Tibial artery (tissue), 4 donors: ENCODE results near the gene AVPI1.
A peak's percentile ranks its signal among the peaks of the same experiment; 100 is the strongest.
"Not testable (repeated sequence)": the region's sequence is repeated elsewhere in the genome, so short reads cannot be mapped to it uniquely, and the experiment has no call there.

Experiments used
- DNase-seq, 2 donors: peaks; one replicate each; pipeline ENCODE4 v3.0.0-alpha.2; 2019
- H3K27ac ChIP-seq, 2 donors: fragments of 200-600 bp; sonication (generic) in 1 of 2; 1 replicate in 1 of 2; 2 replicates in 1 of 2; pipeline ENCODE4 v1.5.1; 2018 to 2019; ENCODE audit warnings: mild to moderate bottlenecking in 1 of 2
- H3K27me3 ChIP-seq, 2 donors: fragments of 200-600 bp; sonication (generic) in 1 of 2; one replicate each; pipeline versions ENCODE4 v1.5.1 to v1.6.0; 2016 to 2019
- H3K36me3 ChIP-seq, 3 donors: fragments of 200-600 bp; sonication (generic) in 2 of 3; one replicate each; pipeline ENCODE4 v1.5.1; 2016 to 2019; ENCODE audit warnings: mild to moderate bottlenecking in 2 of 3
- H3K4me1 ChIP-seq, 4 donors: fragments of 200-600 bp; sonication (generic) in 2 of 4; 1 replicate in 3 of 4; 2 replicates in 1 of 4; pipeline ENCODE4 v1.5.1; 2016 to 2019
- H3K4me3 ChIP-seq, 2 donors: fragments of 200-600 bp; sonication (generic) in 1 of 2; 1 replicate in 1 of 2; 2 replicates in 1 of 2; pipeline ENCODE4 v1.5.1; 2018 to 2019; ENCODE audit warnings: mild to moderate bottlenecking in 2 of 2
- H3K9me3 ChIP-seq, 3 donors: fragments of 200-600 bp; sonication (generic) in 1 of 3; one replicate each; pipeline ENCODE4 v1.5.1; 2016 to 2019
- intact Hi-C: fragments of 100-400 bp; cut with DNase I; formaldehyde crosslinking; loops from one replicate; pipeline ENCODE4 v1.15.0; 2023; ENCODE audit warnings: low total_unique reads
- TF ChIP-seq, protein P1 (sequence below), 2 experiments: fragments of 200-600 bp in 1 of 2; fragments of 450-650 bp in 1 of 2; IDR thresholded peaks; one replicate each; pipeline ENCODE4 v1.5.1; 2017 to 2019; ENCODE audit warnings: antibody characterized with exemption in 2 of 2, mild to moderate bottlenecking in 1 of 2, moderate library complexity in 1 of 2

The AVPI1 gene

DNA sequence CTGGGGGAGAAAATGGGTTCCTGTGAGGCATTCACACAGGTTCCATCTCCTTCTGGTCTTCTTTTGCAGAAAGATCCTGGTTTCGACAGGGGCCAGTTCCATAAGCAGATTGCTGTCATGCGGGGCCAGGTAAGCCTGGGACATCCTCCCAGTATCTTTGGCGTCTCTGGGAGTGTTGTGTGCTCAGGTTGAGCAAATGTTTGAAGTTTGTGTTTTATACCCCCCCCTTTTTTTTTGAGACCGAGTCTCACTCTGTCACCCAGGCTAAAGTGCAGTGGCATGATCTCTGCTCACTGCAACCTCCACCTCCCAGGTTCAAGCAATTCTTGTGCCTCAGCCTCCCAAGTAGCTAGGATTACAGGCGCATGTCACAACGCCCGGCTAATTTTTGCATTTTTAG is 20.0 kb downstream of the AVPI1 start:
- Histone ChIP-seq H3K36me3 (peaks cover 28 to 85% (median 75%) of the 10 kb centered on the region in 3 donors), H3K4me3 (no peak overlapping the region), H3K9me3 (no peaks in the 10 kb centered on the region), H3K27me3 (no peaks in the 10 kb centered on the region), H3K27ac (no peak overlapping the region), H3K4me1 (no peaks in the 10 kb centered on the region)
- intact Hi-C loops = no loop called here
- TF ChIP-seq, protein P1, sequence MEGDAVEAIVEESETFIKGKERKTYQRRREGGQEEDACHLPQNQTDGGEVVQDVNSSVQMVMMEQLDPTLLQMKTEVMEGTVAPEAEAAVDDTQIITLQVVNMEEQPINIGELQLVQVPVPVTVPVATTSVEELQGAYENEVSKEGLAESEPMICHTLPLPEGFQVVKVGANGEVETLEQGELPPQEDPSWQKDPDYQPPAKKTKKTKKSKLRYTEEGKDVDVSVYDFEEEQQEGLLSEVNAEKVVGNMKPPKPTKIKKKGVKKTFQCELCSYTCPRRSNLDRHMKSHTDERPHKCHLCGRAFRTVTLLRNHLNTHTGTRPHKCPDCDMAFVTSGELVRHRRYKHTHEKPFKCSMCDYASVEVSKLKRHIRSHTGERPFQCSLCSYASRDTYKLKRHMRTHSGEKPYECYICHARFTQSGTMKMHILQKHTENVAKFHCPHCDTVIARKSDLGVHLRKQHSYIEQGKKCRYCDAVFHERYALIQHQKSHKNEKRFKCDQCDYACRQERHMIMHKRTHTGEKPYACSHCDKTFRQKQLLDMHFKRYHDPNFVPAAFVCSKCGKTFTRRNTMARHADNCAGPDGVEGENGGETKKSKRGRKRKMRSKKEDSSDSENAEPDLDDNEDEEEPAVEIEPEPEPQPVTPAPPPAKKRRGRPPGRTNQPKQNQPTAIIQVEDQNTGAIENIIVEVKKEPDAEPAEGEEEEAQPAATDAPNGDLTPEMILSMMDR (IDR thresholded peaks at IDR 0.05) = no peak
- no peak for DNase-seq

DNA sequence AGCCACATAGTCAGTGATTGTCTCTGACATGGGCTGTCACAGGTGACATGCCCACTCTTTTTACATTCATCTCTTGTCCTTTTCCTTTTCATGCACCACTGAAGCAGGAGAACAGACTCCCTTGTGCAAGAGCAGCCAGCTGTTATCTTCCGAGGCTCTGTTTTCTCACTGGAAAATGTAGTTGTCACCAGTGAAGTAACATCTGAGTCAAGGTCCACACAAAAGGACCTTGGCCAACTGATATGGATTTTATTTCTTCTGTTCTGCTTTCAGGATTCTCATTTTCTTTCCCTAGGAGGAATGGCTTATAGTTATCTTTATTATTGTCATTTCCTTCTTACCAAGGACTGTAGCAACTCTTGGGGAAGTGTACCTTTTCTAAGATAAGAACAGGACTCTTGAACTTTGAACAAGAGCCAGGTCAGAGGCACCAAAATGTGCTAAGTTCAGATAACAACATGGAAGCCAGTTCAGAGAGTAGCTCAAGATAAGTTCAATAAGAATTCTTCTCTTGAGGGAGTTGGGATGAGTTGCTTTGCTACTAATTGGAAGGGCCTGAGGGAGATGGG is 22.7 kb downstream of the AVPI1 start:
- H3K27me3 ChIP-seq = no peaks in the 10 kb centered on the region
- no peak overlapping the region for H3K27ac ChIP-seq
- no peaks in the 10 kb centered on the region for H3K9me3 ChIP-seq
- intact Hi-C loops = no loop called here
- TF ChIP-seq, protein P1 (IDR thresholded peaks at IDR 0.05) = no peak
- no peaks in the 10 kb centered on the region for H3K4me1 ChIP-seq
- no peak for DNase-seq
- H3K36me3 ChIP-seq = peaks cover 21 to 78% (median 73%) of the 10 kb centered on the region in 3 donors
- no peak overlapping the region for H3K4me3 ChIP-seq

DNA sequence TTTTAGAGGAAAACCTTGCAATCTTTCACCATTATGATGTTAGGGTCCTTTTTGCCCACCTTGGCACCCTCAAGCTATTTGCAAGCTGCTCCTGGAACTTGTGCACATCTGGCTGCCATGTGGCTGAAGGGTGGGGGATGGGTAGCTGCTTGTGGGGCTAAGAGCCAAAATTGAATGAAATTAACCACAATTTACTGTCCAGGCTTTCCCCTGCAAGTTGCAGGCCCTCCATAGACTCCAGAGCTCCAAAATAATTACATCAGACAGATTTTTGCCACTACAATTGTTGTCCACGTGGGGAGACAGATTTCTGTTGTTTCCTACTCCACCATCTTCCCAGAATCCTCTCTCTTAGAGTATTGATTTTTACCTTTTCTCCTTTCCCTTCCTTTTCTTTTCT is 27.5 kb downstream of the AVPI1 start:
- H3K27me3 ChIP-seq = no peaks in the 10 kb centered on the region
- H3K9me3 ChIP-seq = no peaks in the 10 kb centered on the region
- peaks cover 18 to 75% (median 62%) of the 10 kb centered on the region in 3 donors for H3K36me3 ChIP-seq
- no peak overlapping the region for H3K27ac ChIP-seq
- no peaks in the 10 kb centered on the region for H3K4me1 ChIP-seq
- TF ChIP-seq, protein P1 (IDR thresholded peaks at IDR 0.05) = no peak
- DNase-seq = no peak
- no peak overlapping the region for H3K4me3 ChIP-seq
- intact Hi-C loops = no loop called here

DNA sequence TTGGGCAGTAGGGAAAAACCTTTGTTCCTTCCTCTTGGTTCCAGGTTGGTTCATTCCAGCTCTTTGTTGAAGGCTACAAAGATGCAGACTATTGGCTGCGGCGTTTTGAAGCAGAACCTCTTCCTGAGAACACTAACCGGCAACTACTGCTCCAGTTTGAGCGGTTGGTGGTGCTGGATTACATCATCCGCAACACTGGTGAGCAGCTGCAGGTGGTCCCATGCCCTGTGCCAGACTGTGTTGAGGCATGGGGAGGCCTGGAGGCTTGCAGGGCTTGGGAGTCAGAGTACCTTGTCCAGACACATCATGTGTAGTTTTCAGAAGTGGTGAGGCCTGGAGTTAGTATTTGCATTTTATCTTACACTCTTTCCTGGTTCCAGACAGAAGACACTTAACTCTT is 30.3 kb downstream of the AVPI1 start:
- no peaks in the 10 kb centered on the region for H3K9me3 ChIP-seq
- H3K36me3 ChIP-seq = peaks cover 21 to 74% (median 51%) of the 10 kb centered on the region in 3 donors
- H3K4me1 ChIP-seq = no peaks in the 10 kb centered on the region
- H3K27ac ChIP-seq = no peak overlapping the region
- no peaks in the 10 kb centered on the region for H3K27me3 ChIP-seq
- DNase-seq = no peak
- H3K4me3 ChIP-seq = no peak overlapping the region
- TF ChIP-seq, protein P1 (IDR thresholded peaks at IDR 0.05) = no peak
- intact Hi-C loops = no loop called here

DNA sequence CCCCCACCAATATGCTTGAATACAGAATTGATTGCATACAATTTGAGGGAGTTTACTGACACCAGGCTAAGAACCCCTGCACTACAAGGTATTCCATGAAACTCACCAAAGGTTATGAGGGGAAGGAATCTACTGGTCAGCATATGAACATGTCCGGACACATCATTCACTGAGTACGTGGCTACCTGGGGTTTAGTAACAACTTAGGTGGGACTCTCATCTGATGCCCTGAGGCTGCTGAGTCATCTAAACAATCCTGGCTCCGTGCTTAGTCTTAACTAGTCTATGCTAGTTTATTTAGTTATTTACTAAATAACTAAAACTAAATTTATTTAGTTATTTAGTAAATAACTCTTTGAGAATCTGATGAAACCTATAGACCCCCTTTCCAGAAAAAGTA is 35.3 kb downstream of the AVPI1 start:
- Histone ChIP-seq H3K36me3 (peaks cover 26 to 59% (median 41%) of the 10 kb centered on the region in 3 donors), H3K4me3 (no peak overlapping the region), H3K4me1 (peaks cover 0 to 24% (median 2%) of the 10 kb centered on the region in 4 donors), H3K9me3 (no peaks in the 10 kb centered on the region), H3K27ac (no peak overlapping the region), H3K27me3 (no peaks in the 10 kb centered on the region)
- no peak for DNase-seq
- intact Hi-C loops = no loop called here
- TF ChIP-seq, protein P1 (IDR thresholded peaks at IDR 0.05) = no peak

DNA sequence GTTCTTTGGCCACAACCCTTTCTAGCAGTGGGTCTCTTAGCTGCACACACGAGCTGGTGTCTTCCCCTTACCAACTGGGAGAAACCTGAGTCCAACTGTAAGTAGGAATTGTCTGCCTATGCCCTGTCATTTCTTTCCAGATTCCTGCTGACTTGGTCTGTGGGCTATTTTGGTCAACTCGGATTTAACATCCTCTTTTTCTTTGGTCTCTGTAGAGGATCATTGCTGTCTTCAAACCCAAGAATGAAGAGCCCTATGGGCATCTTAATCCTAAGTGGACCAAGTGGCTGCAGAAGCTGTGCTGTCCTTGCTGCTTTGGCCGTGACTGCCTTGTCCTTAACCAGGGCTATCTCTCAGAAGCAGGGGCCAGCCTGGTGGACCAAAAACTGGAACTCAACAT is 36.3 kb downstream of the AVPI1 start:
- no peak for DNase-seq
- peaks cover 0 to 24% (median 2%) of the 10 kb centered on the region in 4 donors for H3K4me1 ChIP-seq

DNA sequence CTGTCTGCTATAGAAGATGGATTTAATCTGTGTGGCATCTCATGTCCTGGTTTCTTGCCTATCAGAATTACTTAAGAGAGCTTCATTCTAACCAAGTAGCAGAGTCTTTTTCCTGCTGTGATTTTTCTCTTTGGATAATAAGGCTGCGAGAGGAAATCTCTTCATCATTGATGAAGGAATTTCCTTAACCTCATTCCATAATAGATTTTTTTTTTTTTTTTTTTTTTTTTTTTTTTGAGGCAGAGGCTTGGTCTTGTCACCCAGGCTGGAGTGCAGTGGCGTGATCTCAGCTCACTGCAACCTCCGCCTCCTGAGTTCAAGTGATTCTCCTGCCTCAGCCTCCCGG is 37.7 kb downstream of the AVPI1 start:
- Histone ChIP-seq H3K4me1 (peaks cover 0 to 24% (median 2%) of the 10 kb centered on the region in 4 donors), H3K27ac (peak overlapping the region in 1 of 2 donors; percentile 55), H3K36me3 (peaks cover 23 to 54% (median 46%) of the 10 kb centered on the region in 3 donors)
- intact Hi-C loops, DNase-seq, H3K27me3 ChIP-seq, H3K4me3 ChIP-seq, H3K9me3 ChIP-seq: not testable (repeated sequence)

More for the DNA sequence above, 36.3 kb downstream of the AVPI1 start:
- Histone ChIP-seq H3K36me3 (peaks cover 23 to 52% (median 40%) of the 10 kb centered on the region in 3 donors), H3K27me3 (no peaks in the 10 kb centered on the region), H3K9me3 (no peaks in the 10 kb centered on the region), H3K27ac (no peak overlapping the region), H3K4me3 (no peak overlapping the region)
- TF ChIP-seq, protein P1 (IDR thresholded peaks at IDR 0.05) = no peak
- intact Hi-C loops = no loop called here
